ENCODE results near the gene NUDT16.
A peak's percentile ranks its signal among the peaks of the same experiment; 100 is the strongest.
"Not testable (repeated sequence)": the region's sequence is repeated elsewhere in the genome, so short reads cannot be mapped to it uniquely, and the experiment has no call there.

NUDT16 gene

DNA sequence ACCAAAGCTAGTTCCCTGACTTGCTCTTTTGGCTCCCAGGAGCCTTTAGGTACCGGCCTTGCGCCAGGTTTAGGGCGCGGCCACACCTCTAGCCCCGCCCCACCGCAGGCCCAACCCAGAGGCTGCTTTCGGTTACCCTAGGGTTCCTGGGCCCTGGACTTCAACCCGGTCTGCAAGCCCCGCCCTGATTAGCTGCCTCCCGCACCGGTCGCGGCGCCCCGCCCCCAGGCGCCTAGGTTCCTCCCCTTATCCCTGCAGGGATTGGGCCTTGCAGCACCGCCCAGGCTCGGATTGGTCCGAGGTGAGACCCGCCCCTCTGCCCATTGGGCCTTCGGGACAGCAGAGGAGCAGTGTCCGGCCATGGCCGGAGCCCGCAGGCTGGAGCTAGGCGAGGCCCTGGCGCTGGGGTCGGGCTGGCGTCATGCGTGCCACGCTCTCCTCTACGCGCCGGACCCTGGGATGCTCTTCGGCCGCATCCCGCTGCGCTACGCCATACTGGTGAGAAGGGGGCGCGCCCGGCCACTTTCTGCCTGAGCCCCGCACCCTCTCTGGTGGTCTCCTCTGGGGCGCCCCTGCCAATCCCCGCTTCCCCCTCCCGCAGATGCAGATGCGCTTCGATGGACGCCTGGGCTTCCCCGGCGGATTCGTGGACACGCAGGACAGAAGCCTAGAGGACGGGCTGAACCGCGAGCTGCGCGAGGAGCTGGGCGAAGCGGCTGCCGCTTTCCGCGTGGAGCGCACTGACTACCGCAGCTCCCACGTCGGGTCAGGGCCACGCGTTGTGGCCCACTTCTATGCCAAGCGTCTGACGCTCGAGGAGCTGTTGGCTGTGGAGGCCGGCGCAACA lies at the start of gene NUDT16:
NUDT16 (plus strand) TSS at position 330 of the 847 bp plus-strand sequence; CDS start at position 361, 31 bp downstream.
- DNase-seq = peak; percentile 94 to 98

DNA sequence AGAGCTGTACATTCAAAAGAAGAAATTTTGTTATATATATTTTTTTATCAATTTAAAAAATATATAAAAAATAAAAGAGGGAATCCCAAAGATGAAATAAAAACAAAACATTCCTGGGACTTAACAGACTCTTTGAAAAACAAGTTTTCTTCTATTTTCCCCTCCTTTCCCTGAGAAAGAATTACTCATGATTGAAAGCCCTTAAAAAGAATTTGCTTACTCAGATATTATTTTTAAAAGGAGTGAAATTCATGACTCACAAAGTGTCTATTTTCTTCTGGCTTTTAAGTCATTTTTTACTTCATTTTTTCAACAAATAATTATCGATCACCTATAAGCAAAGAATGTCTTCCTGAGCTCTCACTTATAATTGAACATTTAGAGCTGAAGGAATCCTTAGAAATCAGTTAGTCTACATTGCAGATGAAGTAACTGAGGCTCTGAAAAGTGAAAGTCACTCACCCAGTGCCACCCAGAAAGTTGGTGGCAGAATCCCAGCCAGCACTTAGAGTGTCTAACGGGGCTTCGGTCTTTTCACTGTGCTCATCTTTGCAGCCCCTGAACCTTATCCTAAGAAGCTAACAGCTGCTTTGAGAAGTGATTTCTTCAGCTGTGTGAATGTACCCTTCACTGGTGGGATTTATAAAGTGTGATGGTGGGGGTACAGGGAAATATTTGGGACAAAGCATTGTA lies 42.5 kb upstream of the NUDT16 start:
- no peak for DNase-seq

DNA sequence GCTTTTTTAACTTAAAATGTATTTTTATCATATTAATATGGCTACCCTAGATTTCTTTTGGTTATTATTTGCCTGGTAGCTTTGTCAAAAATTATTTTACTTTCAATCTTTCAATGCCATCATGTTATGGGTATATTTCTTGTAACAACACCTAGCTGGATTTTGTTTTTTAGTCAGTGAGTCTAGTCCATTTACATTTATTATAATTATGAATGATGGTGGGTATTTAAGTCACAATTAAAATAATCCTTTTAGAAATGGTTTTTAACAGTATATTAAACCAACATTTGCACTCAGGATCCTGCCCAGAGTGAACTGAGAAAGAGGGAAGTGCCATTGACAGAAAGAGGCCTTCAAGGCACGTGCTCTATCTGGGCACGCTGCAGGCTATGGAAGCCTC lies 39.8 kb upstream of the NUDT16 start:
- DNase-seq = no peak

DNA sequence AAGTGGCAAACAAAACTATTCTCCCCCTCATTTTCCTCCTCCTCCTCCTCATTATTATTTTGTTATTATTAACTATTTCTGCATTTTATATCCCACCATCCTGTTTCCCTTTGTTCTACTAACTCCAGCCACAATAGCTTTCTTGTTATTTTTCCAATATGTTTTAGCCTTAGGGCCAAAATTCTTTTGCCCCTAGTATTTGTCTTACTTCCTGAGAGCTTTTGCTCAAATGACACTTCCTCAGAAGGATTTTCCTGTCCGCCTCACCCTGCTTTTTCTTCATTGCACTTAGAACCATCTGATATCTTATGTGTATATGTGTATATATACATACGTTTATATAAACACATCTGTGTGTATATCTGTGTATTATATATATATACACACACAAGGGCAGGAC lies 32.7 kb upstream of the NUDT16 start:
- peak in 1 of 2 experiments; percentile 49 for DNase-seq

DNA sequence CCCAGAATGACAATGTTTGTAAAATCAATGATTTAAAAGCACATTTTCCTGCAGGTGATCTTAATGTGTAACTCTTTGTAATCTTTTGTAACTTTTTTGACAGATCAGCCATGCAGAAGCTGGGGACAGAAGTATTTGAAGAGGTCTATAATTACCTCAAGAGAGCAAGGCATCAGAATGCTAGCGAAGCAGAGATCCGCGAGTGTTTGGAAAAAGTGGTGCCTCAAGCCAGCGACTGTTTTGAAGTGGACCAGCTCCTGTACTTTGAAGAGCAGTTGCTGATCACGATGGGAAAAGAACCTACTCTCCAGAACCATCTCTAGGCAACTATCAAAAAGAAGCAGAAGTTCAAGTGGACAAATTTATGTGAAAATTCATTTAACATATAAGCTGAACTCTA lies 32.1 kb upstream of the NUDT16 start:
- DNase-seq = no peak

DNA sequence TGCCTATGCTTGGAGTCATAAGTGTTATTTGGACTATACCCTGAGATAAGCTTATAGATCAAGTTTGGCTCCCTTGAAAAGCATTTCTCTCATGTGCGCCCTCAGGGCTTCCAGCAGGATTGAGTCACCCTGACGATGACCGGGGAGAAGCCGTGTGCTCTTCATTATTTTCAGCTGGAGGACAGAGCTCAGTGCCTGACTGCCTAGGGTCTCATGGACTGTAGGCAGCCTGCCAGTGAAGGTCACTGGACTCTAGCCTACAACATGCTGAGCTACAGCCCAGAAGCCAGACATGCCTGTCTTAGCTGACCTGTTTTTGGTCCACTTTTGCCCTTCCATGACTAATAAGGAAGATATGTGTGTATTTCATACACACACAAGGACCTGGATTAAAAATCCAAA lies 31.6 kb upstream of the NUDT16 start:
- peak; percentile 18 to 82 for DNase-seq

DNA sequence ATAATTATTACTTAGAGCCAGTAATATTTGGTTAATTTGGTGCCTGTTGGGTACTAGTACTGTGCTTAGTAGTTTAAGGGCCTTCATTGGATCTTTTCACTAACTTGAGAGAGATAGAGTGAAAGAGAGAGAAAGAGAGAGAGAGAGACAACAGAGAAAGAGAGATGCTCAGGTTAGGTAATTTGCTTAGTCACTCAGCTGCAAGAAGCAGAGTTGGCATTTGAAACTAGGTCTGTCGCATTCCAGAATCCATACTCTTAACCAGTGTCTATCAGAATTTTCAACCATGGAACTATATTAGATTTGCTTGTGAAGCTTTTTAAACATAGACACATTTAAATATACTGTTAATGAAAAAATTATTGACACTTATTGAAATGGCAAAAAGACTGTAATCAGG lies 31.1 kb upstream of the NUDT16 start:
- peak in 1 of 2 experiments; percentile 22 for DNase-seq

DNA sequence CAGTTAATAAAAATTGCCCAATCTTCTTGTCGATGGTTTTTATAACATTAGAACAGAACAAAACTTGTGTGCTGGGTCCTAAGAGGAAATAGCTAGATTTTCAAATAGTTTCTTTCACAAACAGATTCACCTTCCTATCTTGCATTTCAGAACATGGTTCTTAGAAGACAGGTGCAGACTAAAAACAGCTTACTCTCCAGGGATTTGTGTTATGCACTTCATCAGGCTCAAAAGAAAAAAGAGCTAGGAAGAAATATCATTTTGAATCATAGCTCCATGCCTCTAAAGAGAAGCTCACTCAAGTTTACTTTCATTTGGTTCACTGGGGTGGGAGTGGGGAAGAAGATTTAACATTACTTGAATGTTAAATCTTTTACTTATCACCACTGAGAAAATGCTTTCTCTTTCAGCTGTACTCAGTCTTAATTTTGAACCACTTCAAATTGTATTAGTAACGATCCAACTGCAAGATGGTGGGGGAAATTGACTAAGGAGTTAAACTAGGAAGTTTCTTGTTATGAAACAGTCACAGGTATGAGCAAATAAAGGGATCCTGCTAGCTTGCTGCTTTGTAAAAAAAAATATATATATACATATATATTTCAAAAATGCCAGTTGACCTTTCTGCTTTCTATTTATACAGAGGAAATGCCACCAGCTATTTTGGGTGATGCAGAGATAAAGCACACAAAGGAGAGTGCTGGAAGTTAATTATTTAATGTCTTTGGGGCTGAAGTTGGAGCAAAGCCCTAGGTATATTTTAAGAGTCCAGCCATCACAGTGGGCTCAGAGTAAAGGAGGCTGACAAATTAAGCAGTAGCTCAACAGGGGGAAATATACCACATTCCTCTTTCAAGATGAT lies 28.3 kb upstream of the NUDT16 start:
- no peak for DNase-seq

DNA sequence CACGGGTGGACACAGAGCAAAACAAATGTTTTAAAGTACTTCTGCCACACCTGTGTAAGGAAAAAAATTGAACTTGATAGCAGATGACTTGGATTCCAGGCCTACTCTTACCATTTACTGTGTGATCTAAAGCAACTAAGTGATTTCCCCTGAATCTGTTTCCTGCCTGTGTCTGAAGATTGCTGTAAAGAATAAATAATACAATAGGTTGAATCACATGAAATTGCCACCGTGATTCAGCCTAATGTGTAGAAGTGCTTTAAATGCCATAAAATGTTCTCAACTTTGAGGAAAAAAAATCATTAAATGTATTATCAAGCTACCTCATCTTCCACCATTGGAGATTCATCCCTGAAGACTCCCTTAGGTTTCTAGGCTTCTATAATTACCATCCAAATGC lies 27.6 kb upstream of the NUDT16 start:
- no peak for DNase-seq

DNA sequence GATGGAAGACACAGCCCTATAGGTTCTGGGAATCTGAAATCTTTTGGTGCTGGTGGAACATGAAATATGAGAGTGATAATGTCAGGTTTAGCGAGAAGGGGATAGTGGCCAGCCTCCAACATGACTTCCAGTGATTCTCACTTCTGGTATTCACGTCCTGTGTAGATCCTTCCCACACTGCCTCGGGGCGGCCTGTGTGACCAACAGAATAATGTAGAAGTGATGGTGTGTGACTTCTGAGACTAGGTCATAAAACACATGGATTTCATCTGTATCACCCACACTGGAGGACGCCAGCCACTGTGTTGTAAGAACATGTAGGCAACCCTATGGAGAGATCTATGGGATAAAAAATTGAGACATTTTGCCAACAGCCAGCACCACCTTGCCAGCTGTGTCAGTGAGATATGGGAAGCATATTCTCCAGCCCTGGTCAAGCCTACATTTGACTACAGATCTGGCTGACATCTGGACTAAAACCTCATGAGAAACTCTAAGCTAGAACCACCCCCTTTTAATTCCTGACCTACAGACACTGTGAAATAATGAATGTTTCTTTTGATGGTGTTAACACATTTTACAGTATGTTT lies 25.5 kb upstream of the NUDT16 start:
- DNase-seq = no peak

DNA sequence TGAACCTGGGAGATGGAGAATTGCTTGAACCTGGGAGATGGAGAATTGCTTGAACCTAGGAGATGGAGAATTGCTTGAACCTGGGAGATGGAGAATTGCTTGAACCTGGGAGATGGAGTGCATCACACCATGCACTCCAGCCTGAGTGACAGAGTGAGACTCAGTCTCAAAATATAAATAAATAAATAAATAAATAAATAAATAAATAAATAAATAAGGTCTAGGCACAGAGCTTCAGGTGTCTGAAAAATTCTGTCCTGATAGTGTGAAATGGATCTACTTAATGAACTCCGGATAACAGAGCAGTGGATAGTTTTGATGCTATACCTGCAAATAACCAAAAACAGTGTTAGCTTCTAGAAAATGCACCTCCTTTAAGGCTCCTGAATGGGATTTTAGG lies 24.3 kb upstream of the NUDT16 start:
- DNase-seq = no peak

DNA sequence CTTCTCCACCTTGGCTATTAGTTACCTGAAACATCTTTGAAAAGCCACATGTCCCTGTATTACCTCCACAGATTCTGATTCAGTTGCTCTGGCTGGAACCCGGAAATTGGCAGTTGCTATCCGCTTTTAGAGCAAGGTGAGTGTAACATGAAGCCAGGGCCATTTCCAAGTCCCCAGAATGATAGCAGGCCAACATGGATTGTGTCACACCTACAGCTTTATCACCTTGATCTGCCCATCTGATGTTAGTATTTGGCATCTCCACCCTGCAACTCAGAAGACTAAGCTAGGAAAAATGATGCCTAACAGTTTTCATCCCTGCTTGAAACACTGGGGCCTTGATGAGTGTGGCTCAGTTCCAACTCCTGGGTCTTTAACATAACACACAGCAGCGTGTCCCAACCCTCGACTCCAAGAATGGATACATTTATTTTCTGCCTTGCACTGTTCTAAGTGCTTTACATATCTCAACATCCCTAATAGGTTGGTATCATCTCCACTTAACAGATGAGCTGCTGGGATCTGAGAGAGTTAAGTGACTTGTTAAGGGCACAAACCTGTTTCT lies 21.3 kb upstream of the NUDT16 start:
- DNase-seq = no peak

DNA sequence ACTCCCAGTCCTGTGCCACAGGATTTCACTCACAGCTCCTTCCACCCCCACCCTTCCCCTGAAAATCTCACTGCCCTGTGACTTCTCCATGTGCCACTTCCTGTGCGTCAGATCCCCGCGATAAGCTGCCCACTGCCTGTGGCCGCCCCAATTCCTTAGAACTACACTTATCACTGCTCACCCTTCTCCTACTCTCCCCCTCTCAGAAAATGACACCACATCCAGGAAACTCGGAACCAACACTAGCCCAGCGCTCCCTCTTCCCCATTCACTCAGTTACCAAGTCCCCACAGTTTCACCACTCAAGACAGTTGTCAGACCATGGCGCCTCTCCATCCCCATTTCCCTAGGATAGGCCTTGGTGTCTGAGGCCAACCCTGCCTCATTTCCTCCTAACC lies 20.5 kb upstream of the NUDT16 start:
- DNase-seq = peak in 1 of 2 experiments; percentile 33

DNA sequence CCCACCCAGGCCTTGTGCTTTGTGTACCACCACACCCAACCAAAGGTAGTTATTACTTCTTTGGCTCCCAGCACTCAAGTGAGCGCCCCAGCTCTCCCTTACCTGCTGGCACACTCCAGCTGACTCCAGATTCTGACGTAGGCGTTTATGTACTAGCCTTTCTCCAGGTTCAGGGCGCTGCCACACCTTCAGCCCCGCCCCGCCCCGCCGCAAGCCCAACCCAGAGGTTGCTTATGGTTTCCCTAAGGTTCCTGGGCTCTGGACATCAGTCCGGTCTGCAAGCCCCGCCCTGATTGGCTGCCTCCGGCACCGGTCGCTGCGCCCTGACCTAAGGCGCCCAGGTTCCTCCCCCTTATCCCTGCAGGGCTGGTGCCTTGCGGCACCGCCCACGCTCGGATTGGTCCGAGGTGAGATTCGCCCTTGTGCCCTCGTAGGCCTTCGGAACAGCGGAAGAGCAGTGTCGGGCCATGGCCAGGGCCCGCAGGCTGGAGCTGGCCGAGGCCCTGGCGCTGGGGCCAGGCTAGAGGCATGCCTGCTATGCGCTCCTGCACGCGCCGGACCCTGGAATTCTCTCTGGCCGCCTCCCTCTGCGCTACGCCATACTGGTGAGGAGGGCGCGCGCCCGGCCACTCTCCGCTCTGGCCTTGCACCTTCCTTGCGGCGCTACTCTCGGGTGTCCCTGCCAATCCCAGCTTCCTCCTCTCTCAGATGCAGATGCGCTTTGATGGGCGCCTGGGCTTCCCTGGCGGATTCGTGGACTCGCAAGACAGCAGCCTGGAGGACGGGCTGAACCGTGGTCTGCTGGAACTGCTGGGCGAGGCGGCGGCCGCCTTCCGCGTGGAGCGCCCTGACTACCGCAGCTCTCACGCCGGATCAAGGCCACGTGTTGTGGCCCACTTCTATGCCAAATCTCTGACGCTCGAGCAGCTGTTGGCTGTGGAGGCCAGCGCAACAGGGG lies 19.8 kb upstream of the NUDT16 start:
- peak; percentile 86 to 96 for DNase-seq

DNA sequence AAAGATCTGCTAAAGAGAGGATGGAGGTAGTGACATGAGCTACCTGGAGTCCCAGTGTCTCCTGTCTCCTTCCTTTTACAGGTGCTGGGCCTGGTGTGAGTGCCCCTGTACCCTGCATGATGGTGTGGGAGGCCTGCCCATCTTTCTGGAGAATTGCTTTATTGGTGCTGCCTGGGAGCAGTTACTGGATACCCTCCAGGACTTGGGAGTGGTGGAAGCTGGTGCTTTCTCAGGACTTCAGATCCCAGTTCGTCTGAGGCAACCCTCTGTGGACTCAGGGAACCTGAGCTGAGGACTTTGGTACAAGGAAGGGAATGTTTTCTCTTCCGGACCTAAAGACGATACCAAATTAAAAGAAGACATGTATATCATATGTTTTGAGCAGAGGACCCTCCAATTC lies 18.3 kb upstream of the NUDT16 start:
- no peak for DNase-seq

DNA sequence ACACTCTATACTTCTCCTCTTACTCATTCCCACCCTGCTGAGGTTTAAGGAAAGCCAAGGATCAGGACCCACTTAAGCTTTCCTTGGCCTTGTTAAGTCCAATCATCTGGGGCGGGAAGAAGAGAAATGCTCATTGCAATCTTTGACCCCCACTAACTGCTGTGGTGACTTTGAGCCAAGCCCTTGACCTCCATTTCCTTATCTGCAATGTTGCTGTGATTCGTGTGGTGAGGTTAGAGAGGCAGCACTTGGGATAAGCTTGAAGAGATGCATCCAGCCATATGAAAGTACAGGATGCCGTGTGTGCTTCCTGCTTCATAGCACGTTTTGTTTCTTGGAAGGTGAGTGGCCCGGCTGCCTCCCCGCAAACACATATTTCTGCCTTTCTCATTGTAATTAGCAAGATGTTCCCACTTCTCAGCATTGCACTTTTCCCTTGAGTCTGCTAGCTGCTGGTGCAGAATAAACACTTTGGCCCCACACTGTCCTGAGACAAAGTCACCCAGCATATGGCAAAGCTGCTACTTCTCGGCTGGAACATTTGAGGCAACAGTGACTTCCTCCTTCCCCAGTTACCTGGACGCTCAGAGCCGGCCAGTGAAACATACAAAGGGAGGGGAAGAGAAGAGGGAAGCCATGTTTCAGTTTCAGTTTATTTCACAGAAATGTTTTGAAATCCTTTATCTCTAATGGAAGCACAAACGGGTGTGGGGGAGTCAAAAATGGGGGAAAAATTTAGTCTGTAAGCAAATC lies 10.5 kb upstream of the NUDT16 start:
- no peak for DNase-seq

DNA sequence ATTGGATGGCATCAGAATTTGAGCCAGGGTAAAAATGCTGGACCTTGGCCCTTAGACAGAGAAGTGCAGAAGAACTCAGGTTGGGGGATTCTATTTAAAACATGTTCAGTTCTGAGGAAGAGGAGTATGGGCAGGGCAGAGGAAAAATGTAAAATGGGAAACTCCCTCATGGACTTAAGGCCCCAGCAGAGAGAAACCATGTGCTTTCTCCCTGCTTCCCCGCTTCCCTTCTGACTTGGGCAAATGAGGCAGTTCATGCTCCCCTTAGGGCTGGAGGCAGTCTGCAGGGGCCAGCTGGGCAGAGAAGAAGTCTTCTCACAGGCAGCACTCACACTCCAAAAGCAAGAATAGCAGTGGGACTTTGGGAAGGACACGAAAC lies 9.9 kb upstream of the NUDT16 start:
- no peak for DNase-seq

DNA sequence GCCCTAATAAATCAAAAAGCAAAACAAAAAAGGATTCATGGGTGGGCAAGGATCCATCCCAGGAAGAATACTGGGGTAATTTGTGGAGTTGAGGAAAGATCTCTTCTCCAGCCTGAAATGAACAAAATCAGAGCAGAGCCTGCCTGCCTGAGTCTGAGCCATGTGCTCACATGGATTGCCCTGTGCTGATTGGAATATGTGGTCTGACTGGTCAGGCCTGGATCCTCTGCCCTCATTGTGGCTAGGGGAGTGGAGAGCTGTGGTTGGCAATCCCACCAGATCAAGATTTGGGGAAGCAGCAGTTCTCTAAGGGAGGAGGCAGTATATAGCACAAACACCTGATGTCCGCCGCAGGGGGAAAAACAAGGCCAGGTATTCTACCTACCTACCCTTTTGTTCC lies 6.8 kb upstream of the NUDT16 start:
- DNase-seq = no peak

DNA sequence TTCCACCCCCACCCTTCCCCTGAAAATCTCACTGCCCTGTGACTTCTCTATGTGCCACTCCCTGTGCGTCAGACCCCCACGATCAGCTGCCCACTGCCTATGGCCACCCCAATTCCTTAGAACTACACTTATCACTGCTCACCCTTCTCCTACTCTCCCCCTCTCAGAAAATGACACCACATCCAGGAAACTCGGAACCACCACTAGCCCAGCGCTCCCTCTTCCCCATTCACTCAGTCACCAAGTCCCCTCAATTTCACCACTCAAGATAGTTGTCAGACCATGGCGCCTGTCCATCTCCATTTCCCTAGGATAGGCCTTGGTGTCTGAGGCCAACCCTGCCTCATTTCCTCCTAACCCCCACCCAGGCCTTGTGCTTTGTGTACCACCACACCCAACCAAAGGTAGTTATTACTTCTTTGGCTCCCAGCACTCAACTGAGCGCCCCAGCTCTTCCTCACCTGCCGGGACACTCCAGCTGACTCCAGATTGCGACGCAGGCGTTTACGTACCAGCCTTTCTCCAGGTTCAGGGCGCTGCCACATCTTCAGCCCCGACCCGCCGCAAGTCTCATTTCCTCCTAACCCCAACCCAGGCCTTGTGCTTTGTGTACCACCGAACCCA lies 641 bp upstream of the NUDT16 start:
- not testable (repeated sequence) for DNase-seq

Measured in SW 1271 (cell line).